SK-N-SH treated with all-trans-retinoic acid at 6 μM for 48 hours (cell line): ENCODE data around the gene SEC31B.

Experiments
- ATAC-seq: fragments of 200-7000 bp; cut with Tn5 transposase; 3 replicates; pipeline ENCODE4 v1.9.1; 2020; ENCODE audit warnings: mild to moderate bottlenecking, moderate library complexity
- ARNTL ChIP-seq: fragments of 450-650 bp; formaldehyde crosslinking; IDR thresholded peaks from 2 replicates; pipeline ENCODE4 v1.5.0; 2020; ENCODE audit warnings: low read depth, mild to moderate bottlenecking, moderate library complexity, borderline replicate concordance
- CREB5 ChIP-seq: fragments of 250-450 bp; sonication (Bioruptor Pico); IDR thresholded peaks from 2 replicates; pipeline ENCODE4 v1.5.1; 2020; ENCODE audit warnings: low read depth, mild to moderate bottlenecking, moderate library complexity
- ESRRG ChIP-seq: fragments of 250-450 bp; sonication (Bioruptor Pico); IDR thresholded peaks from 2 replicates; pipeline ENCODE4 v1.6.1; 2021; ENCODE audit warnings: mild to moderate bottlenecking
- GLIS3 ChIP-seq: fragments of 250-450 bp; sonication (Bioruptor Pico); IDR thresholded peaks from 2 replicates; pipeline ENCODE4 v1.5.0; 2020; ENCODE audit warnings: mild to moderate bottlenecking, moderate library complexity
- ISL1 ChIP-seq: fragments of 250-450 bp; sonication (Bioruptor Pico); IDR thresholded peaks from 2 replicates; pipeline ENCODE4 v2.1.2; 2022; ENCODE audit warnings: mild to moderate bottlenecking, moderate library complexity
- OSR1 ChIP-seq: fragments of 250-450 bp; sonication (Bioruptor Pico); IDR thresholded peaks from 2 replicates; pipeline ENCODE4 v1.8.0; 2022; ENCODE audit warnings: moderate library complexity, mild to moderate bottlenecking, inconsistent platforms
- PATZ1 ChIP-seq: fragments of 250-450 bp; sonication (Bioruptor Pico); IDR thresholded peaks from 2 replicates; pipeline ENCODE4 v1.8.0; 2020; ENCODE audit warnings: mild to moderate bottlenecking, moderate library complexity, borderline replicate concordance
- POU6F1 ChIP-seq: fragments of 250-450 bp; sonication (Bioruptor Pico); IDR thresholded peaks from 2 replicates; pipeline ENCODE4 v1.8.0; 2021; ENCODE audit warnings: low read depth, mild to moderate bottlenecking, moderate library complexity, borderline replicate concordance
- PPARA ChIP-seq: fragments of 250-450 bp; sonication (Bioruptor Pico); IDR thresholded peaks from 2 replicates; pipeline ENCODE4 v1.5.0; 2020; ENCODE audit warnings: mild to moderate bottlenecking, borderline replicate concordance
- RARB ChIP-seq: fragments of 250-450 bp; sonication (Bioruptor Pico); IDR thresholded peaks from 2 replicates; pipeline ENCODE4 v1.8.0; 2021; ENCODE audit warnings: mild to moderate bottlenecking, moderate library complexity
- SNAI2 ChIP-seq: fragments of 250-450 bp; sonication (Bioruptor Pico); IDR thresholded peaks from 2 replicates; pipeline ENCODE4 v1.5.0; 2020; ENCODE audit warnings: mild to moderate bottlenecking, moderate library complexity
- TCF4 ChIP-seq: fragments of 250-450 bp; sonication (Bioruptor Pico); IDR thresholded peaks from 2 replicates; pipeline ENCODE4 v1.8.0; 2021; ENCODE audit warnings: mild to moderate bottlenecking, moderate library complexity, borderline replicate concordance
- TOX ChIP-seq: fragments of 250-450 bp; sonication (Bioruptor Pico); IDR thresholded peaks from 2 replicates; pipeline ENCODE4 v1.8.0; 2021; ENCODE audit warnings: mild to moderate bottlenecking, moderate library complexity, borderline replicate concordance
- ZC3H10 ChIP-seq: fragments of 250-450 bp; sonication (Bioruptor Pico); IDR thresholded peaks from 2 replicates; pipeline ENCODE4 v1.5.1; 2021; ENCODE audit warnings: mild to moderate bottlenecking, moderate library complexity
- ZFP3 ChIP-seq: fragments of 250-450 bp; sonication (Bioruptor Pico); IDR thresholded peaks from 2 replicates; pipeline ENCODE4 v1.5.0; 2020; ENCODE audit warnings: mild to moderate bottlenecking, moderate library complexity
- ZNF70 ChIP-seq: fragments of 450-650 bp; formaldehyde crosslinking; IDR thresholded peaks from 2 replicates; pipeline ENCODE4 v1.5.0; 2020; ENCODE audit warnings: mild to moderate bottlenecking, moderate library complexity
- ZNF8 ChIP-seq: fragments of 450-650 bp; formaldehyde crosslinking; IDR thresholded peaks from 2 replicates; pipeline ENCODE4 v1.5.0; 2020; ENCODE audit warnings: mild to moderate bottlenecking, moderate library complexity
- TF ChIP-seq, protein P1 (sequence below): fragments of 250-450 bp; sonication (Bioruptor Pico); IDR thresholded peaks from 2 replicates; pipeline ENCODE4 v1.5.1; 2021; ENCODE audit warnings: mild to moderate bottlenecking, moderate library complexity
- TF ChIP-seq, protein P2 (sequence below): fragments of 250-450 bp; sonication (Bioruptor Pico); IDR thresholded peaks from 2 replicates; pipeline ENCODE4 v1.5.0; 2020; ENCODE audit warnings: mild to moderate bottlenecking, moderate library complexity

The SEC31B gene

DNA sequence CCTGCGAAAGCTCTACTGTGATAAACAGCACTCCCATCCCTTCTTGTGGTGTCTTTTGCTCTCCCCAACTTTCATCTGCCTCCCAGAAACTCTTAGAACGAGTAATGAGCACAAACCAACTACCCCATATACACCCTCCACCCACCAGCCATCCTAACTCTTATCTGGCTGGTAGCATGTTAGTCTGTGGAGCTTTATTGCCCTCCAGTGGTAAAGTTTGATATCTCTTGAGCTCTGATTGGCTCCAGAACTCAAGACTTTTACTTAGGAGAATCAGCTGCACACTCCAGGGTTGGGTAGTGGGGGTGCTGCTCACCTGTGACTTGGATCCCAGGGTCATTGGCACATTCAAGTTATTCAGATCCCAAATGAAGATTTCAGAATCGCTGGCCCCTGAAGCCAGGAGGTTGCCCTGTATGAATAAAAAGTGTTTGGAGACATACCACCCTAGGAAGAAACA is 10.9 kb downstream of the SEC31B start (continued):
- TF ChIP-seq, protein P1, sequence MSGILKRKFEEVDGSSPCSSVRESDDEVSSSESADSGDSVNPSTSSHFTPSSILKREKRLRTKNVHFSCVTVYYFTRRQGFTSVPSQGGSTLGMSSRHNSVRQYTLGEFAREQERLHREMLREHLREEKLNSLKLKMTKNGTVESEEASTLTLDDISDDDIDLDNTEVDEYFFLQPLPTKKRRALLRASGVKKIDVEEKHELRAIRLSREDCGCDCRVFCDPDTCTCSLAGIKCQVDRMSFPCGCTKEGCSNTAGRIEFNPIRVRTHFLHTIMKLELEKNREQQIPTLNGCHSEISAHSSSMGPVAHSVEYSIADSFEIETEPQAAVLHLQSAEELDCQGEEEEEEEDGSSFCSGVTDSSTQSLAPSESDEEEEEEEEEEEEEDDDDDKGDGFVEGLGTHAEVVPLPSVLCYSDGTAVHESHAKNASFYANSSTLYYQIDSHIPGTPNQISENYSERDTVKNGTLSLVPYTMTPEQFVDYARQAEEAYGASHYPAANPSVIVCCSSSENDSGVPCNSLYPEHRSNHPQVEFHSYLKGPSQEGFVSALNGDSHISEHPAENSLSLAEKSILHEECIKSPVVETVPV (CRISPR knock-in tag), result no peak
- TF ChIP-seq RARB (no peak), SNAI2 (CRISPR knock-in tag) (no peak)
- TF ChIP-seq, protein P2, sequence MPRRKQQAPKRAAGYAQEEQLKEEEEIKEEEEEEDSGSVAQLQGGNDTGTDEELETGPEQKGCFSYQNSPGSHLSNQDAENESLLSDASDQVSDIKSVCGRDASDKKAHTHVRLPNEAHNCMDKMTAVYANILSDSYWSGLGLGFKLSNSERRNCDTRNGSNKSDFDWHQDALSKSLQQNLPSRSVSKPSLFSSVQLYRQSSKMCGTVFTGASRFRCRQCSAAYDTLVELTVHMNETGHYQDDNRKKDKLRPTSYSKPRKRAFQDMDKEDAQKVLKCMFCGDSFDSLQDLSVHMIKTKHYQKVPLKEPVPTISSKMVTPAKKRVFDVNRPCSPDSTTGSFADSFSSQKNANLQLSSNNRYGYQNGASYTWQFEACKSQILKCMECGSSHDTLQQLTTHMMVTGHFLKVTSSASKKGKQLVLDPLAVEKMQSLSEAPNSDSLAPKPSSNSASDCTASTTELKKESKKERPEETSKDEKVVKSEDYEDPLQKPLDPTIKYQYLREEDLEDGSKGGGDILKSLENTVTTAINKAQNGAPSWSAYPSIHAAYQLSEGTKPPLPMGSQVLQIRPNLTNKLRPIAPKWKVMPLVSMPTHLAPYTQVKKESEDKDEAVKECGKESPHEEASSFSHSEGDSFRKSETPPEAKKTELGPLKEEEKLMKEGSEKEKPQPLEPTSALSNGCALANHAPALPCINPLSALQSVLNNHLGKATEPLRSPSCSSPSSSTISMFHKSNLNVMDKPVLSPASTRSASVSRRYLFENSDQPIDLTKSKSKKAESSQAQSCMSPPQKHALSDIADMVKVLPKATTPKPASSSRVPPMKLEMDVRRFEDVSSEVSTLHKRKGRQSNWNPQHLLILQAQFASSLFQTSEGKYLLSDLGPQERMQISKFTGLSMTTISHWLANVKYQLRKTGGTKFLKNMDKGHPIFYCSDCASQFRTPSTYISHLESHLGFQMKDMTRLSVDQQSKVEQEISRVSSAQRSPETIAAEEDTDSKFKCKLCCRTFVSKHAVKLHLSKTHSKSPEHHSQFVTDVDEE (CRISPR knock-in tag), result no peak

DNA sequence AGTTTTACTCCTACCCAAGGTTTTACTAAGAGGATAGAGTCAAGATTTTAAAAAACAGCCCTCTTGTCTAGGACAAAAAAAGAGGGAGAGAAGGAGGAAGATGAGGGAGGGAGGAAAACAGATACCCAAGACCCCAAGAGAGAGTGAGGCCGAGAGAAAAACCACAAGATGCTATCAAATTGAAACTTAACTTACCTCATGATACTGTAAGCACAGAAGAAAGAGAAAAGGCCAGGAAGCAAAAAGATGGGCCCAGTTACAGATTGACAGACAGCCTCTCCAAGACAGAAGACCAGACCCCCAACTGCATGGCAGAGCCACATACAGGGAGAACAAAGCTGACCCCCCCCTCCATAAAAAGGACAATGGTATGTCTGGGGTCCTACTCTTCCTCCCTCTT is 11.4 kb downstream of the SEC31B start:
- ATAC-seq, result no peak
- TF ChIP-seq ZFP3 (no peak), TOX (CRISPR knock-in tag) (no peak), PPARA (CRISPR knock-in tag) (no peak), TCF4 (CRISPR knock-in tag) (no peak), ZC3H10 (CRISPR knock-in tag) (no peak), ZNF70 (no peak), ARNTL (CRISPR knock-in tag) (no peak), GLIS3 (CRISPR knock-in tag) (no peak), RARB (no peak), ZNF8 (CRISPR knock-in tag) (no peak), POU6F1 (CRISPR knock-in tag) (no peak)
- TF ChIP-seq, protein P1 (CRISPR knock-in tag), result no peak
- TF ChIP-seq, protein P2 (CRISPR knock-in tag), result no peak
- TF ChIP-seq, all 23 proteins: peak for 0

DNA sequence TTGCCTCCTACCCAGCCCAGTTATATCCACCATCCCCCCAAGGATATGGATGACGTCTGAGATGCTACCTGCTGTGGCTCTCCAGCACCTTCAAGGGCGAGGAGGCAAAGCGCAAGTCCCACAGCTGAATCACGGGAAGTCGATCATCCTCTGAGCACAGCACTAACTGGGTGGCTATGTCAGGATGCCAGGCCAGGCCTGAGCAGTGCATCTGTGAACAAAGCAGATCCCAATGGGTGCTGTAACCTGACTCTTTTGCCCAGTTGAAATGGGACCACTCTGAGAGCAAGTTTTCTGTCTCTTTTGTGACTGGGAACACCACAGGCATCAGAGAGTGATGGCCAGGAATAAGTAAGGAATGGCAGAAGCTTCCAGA is 12.3 kb downstream of the SEC31B start:
- no peak for ATAC-seq
- TF ChIP-seq PATZ1 (CRISPR knock-in tag), result no peak
- TF ChIP-seq CREB5 (CRISPR knock-in tag), result no peak
- TF ChIP-seq GLIS3 (CRISPR knock-in tag), result no peak
- TF ChIP-seq ESRRG, result no peak
- no peak for TF ChIP-seq RARB
- TF ChIP-seq ISL1 (CRISPR knock-in tag), result no peak
- no peak for TF ChIP-seq POU6F1 (CRISPR knock-in tag)
- no peak for TF ChIP-seq ZC3H10 (CRISPR knock-in tag)
- TF ChIP-seq OSR1 (CRISPR knock-in tag), result no peak
- TF ChIP-seq ARNTL (CRISPR knock-in tag), result no peak
- TF ChIP-seq SNAI2 (CRISPR knock-in tag), result no peak
- no peak for TF ChIP-seq TOX (CRISPR knock-in tag)
